A204.1 (cell line): ENCODE data around the gene RRAS.

ENCODE experiments used
- FAIRE-seq: peaks from 2 replicates; lab custom pipeline; 2012; peaks lifted over from hg19 to GRCh38; lab: Jason Lieb, UNC

The RRAS gene

DNA sequence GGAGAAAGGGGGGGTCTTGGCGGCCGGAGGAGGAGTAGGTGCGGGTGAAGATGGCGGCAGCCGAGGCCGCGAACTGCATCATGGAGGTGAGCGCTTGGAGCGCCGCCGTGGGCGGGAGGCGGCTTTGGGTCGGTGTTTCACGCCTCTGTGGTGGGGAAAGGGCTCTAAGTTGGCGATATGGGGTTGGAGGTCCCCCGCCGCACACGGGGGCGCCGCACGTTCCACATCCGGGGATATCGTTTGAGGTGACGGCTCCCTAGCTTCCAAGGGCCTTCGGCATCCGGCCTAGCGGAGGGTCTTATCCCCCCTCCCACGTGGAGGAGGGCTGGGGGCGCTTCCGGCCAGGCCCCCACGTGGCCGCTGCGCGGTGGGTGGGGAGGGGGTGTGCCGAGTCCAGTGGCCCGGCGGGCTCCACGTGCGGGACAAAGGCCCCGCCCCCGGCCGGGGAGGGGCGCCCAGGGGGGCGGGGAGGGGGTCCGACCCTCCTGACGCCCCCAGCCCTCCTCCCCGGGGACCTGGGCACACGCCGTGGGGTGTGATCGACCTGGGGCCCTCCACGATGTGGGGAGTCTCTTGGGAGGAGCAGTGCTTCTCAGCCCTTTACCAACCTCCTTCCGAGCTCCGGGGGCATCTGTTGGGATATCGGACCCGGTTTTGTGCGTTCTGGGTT is 37.4 kb upstream of the RRAS start, which contains the start of gene PRMT1:
PRMT1 (plus strand) TSS at position 41 of the 670 bp plus-strand sequence; CDS start at position 51, 10 bp downstream.
- FAIRE-seq = no peak

DNA sequence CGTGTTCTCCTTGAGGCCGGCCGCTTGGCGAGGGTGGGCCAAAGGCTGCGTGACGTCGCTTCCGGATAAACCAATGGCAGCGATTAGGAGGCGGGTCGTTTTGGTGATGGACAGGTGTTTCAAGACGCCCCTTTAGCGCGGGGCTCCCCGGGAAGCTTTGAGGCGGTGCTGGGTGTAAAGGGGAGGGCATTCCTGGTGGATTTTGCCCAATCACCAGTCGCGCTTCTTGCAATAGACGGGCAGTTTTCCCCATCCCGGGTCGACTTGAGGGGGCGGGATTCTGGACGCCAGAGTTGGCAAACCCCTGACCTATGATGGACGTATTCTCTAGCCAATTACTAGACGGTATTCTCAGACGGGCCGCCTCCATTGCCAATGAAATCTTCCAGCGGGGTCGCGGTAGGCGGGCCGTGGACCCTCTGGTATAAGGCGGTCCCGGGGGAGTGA is 36.9 kb upstream of the RRAS start:
- peak; percentile 99 for FAIRE-seq

DNA sequence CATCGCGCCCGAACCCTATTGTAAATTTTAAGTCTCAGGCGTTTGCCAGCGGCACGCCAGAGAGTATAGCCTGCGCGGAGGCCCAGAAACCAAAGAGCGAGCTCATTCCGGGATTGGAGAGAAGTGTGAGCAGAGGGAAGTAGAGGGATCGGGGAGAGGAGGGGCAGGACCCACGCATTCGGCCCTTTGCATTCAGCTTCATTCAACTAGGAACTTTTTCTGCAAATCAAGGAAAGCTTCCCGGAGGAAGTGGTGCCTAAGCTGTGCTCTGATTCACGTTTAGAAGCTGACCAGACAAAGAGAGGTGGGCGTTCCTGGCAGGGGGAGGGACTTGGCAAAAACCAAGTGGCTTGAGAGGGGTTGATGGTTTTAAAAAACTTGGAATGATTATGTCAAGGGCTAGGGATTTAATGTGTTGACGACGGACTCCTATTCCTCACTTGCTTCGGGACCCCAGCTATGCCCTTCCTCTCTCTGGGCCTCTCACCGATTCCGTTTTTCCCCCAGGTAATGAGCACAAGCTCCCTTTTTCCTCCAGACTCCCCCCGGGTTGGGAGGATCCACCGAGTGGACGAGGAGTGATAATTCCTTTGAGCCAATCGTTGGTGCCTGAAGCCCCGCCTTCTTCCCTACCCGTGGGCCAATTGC is 36.3 kb upstream of the RRAS start:
- peak; percentile 54 for FAIRE-seq

DNA sequence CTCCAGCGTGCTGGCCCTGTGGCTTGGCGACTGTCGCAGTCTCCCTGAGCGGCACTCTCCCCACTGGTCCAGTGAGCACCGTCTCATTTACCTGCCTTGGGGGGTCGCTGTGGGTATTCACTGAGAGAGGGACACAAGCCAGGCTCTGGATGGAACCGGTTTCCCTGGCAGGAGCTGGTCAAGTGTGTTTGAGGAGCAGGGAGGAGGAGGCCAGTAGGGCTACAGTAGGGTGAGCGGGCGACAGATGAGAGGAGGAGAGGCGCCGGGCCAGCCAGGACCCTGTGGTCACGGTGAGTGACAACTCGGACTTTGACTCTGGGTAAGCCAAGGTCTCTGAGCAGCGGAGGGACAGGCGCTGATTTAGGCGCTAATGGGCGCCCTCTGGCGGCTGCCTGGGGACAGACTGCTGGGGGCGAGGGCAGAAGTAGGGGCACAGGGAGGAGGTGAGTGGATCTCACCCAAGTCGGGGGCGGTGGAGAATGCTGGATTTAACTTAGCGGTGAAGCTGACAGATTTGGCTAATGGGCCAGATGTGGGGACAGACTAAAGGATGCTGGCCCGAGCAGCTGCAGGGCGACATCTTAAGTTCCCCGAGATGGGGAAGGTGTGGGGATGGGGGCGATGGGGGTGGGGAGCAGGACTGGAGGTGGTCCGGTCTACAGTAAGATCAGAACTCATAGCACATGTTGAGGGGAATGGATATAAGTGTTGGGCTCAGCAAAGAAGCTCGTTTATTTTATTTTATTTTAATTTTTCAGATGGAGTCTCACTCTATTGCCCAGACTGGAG is 32.4 kb upstream of the RRAS start:
- FAIRE-seq = no peak

DNA sequence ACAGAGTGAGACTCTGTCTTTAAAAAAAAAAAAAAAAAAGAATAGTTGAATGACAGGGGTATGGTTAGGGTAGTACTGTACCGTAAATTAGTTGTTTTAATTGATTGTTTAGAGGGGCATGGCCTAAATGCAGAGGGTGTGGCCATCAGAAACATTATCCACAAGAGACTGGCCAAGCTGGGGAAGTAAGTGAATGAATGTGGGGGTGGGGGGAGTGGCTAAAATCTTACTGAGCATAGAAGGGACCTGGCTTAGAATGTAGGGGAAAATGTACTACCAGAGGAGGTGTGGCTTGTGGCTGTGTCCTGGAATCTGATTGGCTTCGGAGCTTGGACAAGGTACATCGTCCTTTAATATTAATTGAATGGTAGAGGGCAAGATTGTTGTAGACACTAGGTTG is 29.6 kb upstream of the RRAS start:
- FAIRE-seq = no peak

DNA sequence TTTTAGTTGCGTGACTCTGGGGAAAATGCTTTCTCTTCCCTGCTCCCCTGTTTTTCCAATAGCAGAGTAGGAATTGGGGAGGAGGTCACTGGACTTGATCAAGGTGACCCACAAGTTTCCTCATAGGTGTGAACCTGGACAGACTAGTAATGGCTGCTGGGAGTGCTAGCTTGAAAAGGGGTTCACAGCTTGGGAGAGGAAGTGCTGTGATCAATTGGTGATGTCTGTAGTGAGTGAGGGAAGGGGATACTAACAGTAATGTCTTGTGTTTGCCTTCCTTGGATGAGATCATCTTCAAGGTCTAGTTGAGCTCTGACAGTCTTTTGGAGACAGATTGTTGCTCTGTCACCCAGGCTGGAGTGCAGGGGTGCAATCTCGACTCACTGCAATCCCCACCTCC is 27.5 kb upstream of the RRAS start:
- FAIRE-seq = no peak

DNA sequence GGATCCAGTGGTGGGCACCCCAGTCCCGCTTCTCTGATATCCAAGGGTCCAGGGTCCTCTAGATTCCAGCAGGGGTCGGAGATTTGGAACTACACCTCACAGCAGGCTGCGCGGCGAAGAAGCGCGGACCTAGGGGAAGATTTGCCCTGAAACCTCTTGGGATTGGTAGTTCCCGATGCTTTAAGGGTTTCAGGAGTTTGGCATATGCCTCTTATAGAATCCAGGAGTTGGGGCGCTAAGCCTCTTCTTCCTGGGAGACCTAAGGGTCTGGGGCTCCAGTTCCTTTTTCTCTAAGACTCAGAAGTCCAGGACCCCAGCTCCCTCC is 26.1 kb upstream of the RRAS start:
- no peak for FAIRE-seq

DNA sequence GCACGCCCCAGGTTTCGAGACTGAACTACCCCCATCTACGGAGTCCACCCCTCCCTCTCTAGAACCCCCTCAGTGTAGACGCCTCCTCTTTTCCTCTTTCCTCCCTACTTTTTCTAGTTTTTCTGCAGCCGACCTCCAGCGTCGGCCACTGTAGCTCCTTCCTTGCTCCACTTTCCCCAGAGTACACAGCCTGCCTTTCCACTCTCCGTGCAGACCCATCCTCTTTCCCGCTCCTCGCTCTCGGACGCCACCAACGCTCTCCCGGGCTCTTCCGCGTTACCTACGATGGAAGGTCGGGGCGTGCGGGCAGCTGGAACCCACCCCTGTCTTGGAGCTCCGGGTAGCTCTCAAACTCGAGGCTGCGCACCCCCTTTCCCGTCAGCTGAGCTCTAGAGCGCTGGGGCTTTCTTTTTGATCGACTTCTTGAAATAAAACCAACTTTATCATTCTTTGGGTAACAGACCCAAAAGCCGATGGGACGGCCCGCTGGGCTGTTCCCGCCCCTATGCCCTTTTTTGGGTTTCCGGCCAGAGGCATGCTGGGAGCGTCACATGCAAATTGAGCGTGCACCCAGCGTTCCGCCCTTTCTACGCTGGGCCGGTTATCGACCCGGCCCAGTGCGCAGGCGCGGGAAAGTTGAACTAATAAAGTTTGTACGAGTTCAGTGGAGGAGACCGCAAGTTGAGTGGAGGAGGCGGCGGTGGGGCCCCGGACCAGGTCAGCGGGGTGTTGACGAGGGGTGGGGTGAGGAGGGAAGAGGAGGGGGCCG is 25.6 kb upstream of the RRAS start, which contains the start of the genes BCL2L12 and IRF3:
BCL2L12 (plus strand) TSS at position 583 of the 769 bp plus-strand sequence. CDS start 760 bp downstream, outside the sequence.
IRF3 (minus strand) TSS at position 507 of the 769 bp plus-strand sequence. CDS start 1,019 bp downstream, outside the sequence.
- FAIRE-seq = peak; percentile 98

DNA sequence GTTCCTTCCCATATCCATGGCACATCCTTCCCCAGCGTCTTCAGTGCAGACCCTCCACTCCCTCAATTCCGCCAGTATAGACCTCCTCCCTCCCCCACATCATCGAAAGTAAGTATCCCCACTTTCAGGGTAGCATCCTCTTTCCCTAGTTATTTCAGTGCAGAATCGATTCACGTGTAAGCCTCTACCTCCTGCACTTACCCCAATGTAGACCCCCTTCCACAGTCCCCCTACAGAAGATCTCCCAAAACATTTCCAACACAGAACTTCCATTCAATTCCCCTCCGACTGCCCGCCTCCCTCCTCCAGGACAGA is 25.1 kb upstream of the RRAS start:
- FAIRE-seq = no peak

DNA sequence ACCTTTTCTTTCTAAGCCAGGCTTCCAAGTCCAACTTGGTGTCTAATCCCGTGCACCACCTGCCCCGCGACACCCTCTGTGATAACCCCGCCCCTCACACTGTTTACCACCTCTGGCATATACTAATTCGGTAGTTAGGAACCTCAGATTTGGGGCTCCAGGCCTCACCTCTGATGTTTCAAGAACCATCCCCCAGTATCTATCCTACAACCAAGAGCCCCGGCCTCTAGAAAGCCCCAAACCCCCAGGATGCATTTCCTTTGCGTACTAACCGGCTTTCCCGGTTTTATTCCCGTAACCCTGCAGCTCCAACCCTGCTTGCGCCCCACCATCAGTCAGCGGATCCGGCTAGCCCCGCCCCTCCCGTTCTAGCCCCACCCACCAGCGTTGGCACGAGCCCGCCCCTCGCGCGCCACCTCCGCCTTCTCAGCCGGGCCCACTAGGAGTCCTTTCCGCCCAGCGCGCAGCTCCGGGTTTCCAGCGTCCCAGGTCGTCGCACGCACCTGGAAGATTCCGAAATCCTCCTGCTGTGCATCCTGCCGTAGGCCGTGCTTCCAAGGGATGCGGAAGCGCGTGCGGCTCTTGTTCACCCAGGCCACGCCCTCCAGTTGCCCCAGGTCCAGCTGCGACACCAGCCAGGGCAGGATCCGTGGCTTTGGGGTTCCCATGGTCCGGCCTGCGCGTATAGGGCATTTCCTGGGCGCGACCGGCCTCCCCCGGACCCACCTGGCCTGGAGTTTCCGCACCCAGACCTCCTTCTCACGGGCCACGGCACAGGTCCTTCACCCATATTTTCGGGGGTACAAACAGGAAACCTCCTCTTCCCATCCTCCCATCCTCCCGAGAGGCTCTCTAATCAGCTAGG is 24.5 kb upstream of the RRAS start:
- no peak for FAIRE-seq

DNA sequence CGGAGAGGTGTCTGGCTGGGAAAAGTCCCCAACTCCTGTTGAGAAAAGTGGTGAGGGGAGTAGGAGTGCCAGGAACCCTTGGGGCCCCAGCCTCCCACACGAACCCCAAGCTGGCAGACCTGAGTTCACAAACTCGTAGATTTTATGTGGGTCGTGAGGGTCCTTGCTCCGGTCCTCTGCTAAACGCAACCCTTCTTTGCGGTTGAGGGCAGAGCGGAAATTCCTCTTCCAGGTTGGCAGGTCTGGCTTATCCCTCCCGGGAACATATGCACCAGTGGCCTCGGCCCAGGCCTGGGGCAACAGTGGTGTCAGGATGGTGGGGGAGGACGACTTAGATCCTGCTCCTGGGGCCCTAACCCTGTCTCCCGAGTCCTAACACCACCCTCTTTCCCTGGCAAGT is 23.3 kb upstream of the RRAS start:
- no peak for FAIRE-seq

DNA sequence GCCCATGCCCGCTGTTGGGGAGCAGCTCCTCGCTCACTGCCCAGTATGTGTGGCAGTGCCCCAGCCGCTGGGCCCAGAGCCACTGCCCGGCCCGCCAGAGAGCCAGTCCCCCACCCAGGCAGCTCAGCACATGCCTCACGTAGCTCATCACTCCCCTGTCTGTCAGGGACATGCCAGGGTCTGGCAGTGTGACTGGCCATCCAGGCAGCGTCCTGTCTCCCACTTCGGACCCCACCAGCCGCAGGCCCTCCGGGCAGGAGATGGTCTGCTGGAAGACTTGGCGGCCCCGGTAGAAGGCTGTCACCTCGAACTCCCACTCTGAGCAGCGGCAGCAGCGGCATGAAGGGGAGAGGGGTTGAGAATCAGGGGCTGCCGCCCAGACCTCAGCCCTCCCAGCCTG is 22.1 kb upstream of the RRAS start:
- no peak for FAIRE-seq

DNA sequence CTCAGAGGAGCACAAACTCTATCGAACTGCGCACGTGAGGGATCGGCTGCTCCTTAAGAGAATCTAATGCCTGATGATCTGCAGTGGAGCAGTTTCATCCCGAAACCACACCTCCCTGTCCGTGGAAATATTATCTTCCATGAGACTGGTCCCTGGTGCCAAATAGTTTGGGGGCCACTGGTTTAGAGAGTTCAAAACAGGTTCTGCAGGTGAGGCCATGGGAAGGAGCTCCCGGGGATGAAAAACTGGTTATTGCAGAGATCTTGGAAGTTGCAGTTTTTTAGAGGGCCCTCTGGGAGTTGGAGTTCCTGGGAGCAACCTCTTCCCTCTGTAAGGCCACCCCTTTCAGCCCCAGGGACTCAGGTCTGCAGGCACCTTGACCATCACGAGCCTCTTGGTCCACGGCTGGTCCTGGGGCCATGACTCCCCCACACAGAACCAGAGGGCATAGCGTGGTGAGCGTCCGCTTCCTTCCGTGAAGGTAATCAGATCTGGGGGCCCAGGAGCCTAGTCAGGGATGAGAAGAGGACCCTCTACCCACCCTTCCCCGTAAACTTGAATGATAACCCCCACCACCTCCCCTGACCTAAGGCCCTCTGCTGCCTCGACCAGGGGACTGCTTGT is 20.5 kb upstream of the RRAS start:
- no peak for FAIRE-seq

DNA sequence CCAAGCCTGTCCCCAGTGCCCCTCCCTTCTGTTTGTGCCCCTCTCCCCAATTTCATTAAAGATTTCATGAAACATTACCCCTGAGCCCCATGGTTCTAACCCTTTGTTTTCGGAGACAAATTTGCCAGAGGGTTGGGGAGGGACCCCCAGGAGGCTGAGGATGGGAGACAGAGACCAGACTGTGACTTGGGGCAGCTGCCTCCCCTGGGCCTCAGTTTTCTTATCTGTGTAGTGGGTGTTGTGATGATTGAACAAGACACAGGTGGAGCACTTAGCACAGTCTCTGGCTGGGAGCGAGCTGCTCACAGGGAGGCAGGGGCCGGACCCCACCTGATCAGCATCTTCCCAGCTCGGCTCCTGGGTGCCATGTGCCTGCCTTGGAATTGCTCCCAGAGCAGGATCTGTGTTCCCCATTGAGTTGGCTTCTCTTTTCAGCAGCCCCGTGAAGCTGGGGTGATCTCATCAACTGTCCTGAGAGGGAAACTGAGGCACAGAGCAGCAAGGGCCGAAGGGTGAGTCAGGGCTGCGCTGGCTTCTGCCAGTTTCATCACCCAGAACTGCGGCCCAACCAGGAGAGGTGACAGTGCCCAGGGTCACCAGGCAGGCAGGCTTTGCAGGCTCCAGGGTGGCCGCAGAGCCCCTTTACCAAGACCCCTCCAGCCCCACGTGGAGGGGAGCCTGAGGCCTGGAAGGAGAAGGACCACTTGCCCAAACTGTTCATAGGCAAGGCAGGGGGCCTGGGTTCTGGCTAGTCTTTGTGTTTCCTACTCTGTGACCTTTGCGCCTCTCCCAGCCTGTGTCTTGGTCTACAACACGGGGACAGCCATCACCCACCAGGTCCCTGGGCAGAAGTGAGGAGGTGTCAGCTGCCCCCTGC is 18.9 kb upstream of the RRAS start:
- FAIRE-seq = no peak

DNA sequence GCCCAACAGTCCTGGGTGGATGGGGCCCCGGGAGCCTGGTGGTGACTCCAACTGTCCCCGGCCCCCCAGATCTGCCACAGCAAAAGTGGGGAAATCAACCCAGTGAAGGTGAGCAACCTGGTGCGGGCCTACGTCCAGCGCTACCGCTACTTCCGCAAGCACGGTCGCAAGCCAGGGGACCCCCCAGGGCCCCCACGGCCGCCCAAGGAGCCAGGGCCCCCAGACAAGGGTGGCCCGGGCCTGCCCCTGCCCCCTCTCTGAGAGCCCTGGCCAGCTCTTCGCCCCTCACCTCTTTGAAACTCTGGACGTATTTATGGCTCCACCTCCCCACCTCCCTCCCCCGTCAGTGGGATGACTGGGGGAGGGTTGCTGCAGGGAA is 18.2 kb upstream of the RRAS start:
- FAIRE-seq = no peak

DNA sequence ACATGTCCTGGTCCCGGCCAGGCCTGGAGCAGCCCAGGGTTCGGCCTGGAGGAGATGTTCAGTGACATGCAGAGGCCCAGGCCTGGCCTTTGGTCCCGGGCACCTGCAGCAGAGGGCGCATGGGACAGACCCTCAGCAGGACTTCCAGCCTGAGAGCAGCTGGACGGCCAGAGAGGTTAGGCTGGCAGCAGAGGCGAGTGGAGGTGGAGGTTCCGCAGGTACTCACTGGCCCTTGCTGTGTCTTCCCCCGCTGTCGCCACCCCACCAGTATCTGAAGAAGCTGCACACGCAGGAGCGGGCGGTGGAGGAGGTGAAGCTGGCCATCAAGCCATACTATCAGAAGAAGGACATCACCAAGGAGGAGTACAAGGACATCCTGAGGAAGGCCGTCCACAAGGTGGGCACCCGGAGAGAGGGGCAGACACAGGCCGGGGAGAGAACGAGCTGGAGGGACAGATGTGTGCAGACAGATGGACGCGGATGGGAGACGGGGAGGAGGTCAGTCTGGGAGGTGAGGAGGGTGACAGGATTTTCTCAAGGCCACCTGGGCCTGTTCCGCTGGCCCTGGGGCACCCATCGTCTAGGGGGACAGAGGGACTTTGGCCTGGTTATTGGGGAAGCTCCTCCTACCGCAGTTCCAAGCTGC is 17.7 kb upstream of the RRAS start:
- no peak for FAIRE-seq

DNA sequence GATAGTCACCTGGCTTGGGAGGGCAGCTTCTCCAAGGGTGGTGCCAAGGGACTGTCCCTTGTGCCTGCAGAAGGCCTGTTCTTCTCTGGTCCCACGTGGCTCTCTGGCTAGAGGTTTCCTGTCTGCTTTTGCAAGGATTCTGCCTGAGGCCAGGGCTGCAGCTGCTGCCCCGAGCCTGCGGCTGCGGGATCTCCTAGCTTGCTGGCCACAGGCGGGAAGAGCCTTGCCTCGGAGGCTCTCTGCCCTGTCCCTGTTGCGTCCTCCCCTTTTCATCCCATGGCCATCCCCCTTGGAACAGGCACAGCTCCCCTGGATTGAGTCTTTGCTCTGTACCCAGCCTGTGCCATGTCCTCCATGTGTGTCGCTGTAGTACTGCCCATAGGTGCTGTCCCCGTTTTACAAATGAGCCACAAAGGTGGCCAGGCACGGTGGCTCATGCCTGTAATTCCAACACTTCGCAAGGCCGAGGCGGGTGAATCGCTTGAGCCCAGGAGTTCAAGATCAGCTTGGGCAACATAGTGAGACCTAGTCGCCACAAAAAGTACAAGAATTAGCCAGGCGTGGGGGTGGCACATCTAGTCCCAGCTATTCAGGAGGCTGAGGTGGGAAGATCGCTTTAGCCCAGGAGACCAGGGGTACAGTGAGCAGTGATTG is 16.6 kb upstream of the RRAS start:
- no peak for FAIRE-seq

DNA sequence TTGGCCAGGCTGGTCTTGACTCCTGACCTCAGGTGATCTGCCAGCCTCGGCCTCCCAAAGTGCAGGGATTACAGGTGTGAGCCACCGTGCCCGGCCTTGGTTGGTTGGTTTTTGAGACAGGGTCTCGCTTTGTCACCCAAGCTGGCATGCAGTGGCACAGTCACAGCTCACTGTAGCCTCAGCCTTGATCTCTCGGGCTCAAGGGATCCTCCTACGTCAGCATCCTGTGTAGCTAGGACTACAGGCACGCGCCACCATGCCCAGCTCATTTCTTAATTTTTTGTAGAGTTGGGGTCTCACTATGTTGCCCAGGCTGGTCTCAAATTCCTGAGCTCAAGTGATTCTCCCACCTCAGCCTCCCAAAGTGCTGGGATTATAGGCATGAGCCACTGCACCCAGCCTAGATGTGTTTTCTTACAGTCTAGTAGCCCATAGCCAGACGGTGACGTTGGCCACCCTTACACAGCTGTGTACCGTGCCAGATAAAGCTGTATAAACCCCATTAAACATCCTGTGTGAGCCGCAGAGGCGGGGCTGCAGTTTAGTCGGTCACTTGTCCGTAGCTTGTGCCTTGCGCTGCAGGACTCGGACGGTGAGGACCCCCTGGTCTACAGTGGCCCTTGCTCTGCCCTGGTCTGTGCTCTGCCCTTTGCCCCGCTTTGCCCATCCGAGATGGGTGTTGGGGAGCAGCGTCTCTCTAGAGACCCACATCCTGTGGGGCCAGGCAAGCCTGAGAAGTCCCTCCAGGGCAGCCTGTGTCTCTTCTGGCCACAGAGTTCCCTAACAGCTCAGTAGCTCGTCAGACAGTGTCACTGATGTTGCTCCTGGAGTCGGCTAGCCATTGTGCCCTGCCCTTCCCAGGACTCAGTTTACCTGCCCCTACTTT is 15.9 kb upstream of the RRAS start:
- FAIRE-seq = no peak
